GM18907 (cell line): ENCODE data around the gene PCDHGB3.
A peak's percentile ranks its signal among the peaks of the same experiment; 100 is the strongest.
"Not testable (repeated sequence)": the region's sequence is repeated elsewhere in the genome, so short reads cannot be mapped to it uniquely, and the experiment has no call there.

ENCODE experiments used
- ATAC-seq: cut with Tn5 transposase; IDR thresholded peaks from one replicate; pipeline ENCODE4 v1.9.1; 2021; ENCODE audit warnings: mild to moderate bottlenecking, moderate library complexity; ENCODE audit not compliant: unreplicated experiment

The PCDHGB3 gene

DNA sequence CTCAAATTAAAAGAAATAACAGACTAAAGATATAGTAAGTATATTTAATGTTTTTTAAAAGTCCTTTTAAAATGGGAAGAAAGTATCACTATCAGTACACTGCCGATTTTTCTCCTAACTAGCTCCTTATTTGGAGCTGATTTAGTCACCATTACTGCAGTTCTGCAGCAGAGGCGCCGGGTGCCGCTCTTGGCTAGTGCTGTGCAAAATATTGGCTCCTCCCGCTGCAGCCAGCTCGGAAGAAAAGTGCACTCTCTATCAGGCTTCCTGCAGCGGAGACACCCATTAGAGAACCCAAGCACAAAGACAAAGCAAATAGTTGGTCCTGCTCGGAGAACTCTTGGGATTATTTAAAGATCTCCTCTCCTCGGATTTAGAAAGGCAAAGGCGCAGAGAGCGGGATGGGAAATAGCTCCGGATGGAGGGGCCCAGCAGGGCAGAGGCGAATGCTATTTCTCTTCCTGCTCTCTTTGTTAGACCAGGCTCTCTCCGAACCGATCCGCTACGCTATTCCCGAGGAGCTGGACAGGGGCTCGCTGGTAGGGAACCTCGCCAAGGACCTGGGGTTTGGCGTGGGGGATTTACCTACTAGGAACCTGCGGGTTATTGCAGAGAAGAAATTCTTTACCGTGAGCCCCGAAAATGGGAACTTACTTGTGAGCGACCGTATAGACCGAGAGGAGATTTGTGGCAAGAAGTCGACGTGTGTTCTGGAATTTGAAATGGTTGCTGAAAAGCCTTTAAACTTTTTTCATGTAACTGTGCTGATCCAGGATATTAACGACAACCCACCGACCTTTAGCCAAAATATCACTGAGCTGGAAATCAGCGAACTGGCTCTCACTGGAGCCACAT lies at the start of gene PCDHGB3:
TSS of gene PCDHGB3 (plus strand) at position 249 of the 855 bp plus-strand sequence. CDS start at position 402, 153 bp downstream.
- peak; percentile 97 for ATAC-seq

- no peak for ATAC-seq
These were observed 47.8 kb upstream of the PCDHGB3 start for GRCh38 chr5:141322261-141322660.

- ATAC-seq = peak; percentile 82
These were observed 43.8 kb upstream of the PCDHGB3 start for GRCh38 chr5:141326088-141326854.

- ATAC-seq = no peak
These were observed 41.8 kb upstream of the PCDHGB3 start for GRCh38 chr5:141328231-141328630.

- ATAC-seq = no peak
These were observed 39.6 kb upstream of the PCDHGB3 start, which contains the start of gene PCDHGA1 for GRCh38 chr5:141330299-141331080. Gene PCDHGA1, plus strand, starts transcription at chr5:141330514.

- not testable (repeated sequence) for ATAC-seq
These were observed 37.5 kb upstream of the PCDHGB3 start for GRCh38 chr5:141332571-141332970.

- no peak for ATAC-seq
These were observed 31.3 kb upstream of the PCDHGB3 start, which contains the start of gene PCDHGA2 for GRCh38 chr5:141338538-141339306. Gene PCDHGA2, plus strand, starts transcription at chr5:141338760.

- not testable (repeated sequence) for ATAC-seq
These were observed 29.2 kb upstream of the PCDHGB3 start for GRCh38 chr5:141340781-141341354.

DNA sequence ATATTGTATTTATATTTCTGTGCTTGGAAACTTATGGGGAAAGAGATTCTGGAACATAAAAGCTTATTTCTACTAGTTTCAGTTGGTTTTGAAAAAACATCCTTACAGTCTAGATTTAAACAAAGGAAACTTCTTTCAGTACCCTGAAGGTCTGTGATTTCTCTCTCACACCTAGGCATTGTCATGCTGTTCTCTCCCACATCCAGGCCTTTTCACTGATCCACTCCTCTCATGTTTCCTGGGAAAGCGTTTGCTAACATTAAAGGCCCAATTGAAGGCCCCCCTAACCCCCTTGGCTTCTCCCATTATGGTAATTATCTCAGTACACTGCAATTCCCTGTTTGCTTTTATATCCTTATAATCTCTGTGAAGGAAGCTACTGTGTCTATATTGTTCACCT lies 27.3 kb upstream of the PCDHGB3 start:
- ATAC-seq = no peak

DNA sequence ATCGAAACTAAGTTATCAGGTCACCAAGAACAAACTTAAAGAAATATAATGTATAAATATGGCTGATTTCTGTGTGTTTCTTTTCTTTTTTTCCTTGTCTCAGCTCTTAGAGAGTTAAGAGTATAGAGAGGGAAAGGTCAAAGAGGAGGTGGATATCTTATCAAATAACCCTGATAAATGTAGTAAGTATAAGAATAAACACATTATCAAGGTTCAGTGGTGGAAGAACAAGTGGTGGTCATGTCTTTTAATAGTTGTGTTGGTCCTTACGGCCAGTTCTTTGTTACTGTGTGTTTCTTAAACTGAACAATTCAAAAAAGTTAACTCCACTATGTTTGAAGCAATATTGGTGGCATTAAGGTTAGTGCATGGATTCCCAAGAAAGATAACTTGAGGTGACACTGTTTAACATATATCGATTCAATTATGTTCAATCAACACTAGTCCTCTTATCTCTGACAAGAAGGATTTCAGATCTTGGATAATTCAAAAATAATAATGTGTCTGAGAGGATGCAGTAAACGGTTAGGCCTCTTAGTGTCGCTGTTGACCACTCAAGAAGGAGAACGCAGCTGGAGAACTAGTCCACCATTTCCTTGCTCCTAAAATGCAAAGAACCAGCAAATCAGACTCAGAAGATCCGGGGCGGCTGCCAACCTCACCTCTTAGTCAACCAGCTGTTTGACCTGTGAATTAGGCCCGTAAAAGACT lies 26.6 kb upstream of the PCDHGB3 start, which contains the start of gene PCDHGA3:
TSS of gene PCDHGA3 (plus strand) at position 588 of the 711 bp plus-strand sequence. CDS start 205 bp downstream, outside the sequence.
- ATAC-seq = no peak

GRCh38 chr5:141343953-141344463 lies 26.0 kb upstream of the PCDHGB3 start:
- ATAC-seq = no peak

DNA sequence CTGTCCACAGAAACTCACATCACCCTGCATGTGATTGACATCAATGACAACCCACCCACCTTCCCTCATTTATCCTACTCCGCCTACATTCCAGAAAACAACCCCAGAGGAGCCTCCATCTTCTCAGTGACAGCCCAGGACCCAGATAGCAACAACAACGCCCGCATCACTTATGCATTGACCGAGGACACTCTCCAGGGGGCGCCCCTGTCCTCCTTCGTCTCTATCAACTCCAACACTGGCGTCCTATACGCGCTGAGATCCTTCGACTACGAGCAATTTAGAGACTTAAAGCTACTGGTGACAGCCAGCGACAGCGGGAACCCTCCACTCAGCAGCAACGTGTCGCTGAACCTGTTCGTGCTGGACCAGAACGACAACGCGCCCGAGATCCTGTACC lies 24.7 kb upstream of the PCDHGB3 start:
- no peak for ATAC-seq

DNA sequence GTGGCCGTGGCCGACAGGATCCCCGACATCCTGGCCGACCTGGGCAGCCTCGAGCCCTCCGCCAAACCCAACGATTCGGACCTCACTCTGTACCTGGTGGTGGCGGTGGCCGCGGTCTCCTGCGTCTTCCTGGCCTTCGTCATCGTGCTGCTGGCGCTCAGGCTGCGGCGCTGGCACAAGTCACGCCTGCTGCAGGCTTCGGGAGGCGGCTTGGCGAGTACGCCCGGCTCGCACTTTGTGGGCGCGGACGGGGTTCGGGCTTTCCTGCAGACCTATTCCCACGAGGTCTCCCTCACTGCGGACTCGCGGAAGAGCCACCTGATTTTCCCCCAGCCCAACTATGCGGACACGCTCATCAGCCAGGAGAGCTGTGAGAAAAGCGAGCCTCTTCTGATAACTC lies 24.0 kb upstream of the PCDHGB3 start:
- ATAC-seq = not testable (repeated sequence)

- peak; percentile 68 for ATAC-seq
These were observed 20.0 kb upstream of the PCDHGB3 start, which contains the start of gene PCDHGB1 for GRCh38 chr5:141349917-141350619. Gene PCDHGB1, plus strand, starts transcription at chr5:141350099. Its CDS starts 162 bp downstream, at chr5:141350261.

DNA sequence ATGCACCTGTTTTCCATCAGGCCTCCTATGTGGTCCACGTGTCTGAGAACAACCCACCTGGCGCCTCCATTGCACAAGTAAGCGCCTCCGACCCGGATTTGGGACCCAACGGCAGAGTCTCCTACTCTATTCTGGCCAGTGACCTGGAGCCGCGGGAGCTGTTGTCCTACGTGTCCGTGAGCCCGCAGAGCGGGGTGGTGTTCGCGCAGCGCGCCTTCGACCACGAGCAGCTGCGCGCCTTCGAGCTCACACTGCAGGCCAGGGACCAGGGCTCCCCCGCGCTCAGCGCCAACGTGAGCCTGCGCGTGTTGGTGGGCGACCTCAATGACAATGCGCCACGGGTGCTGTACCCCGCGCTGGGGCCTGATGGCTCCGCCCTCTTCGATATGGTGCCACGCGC lies 18.5 kb upstream of the PCDHGB3 start:
- no peak for ATAC-seq

GRCh38 chr5:141354900-141355469 lies 15.1 kb upstream of the PCDHGB3 start, which contains the start of gene PCDHGA4:
Gene PCDHGA4, plus strand, starts transcription at chr5:141355021. Its CDS starts 87 bp downstream, at chr5:141355108.
- no peak for ATAC-seq

GRCh38 chr5:141355641-141356040 lies 14.4 kb upstream of the PCDHGB3 start:
- no peak for ATAC-seq

- no peak for ATAC-seq
These were observed 13.9 kb upstream of the PCDHGB3 start for GRCh38 chr5:141356133-141356532.
